OCI-LY1 (cell line): ENCODE data around the gene PRAC1.

Experiments
- CTCF ChIP-seq: fragments of 200-600 bp; sonication (generic), shearing (Covaris generic); IDR thresholded peaks from 2 replicates; pipeline ENCODE4 v1.5.1; 2017; ENCODE audit warnings: mild to moderate bottlenecking, antibody characterized with exemption, low read length, moderate library complexity, mixed read lengths
- EZH2 ChIP-seq: fragments of 200-600 bp; sonication (generic), shearing (Covaris generic); IDR thresholded peaks from 2 replicates; pipeline ENCODE4 v1.8.0; 2017; ENCODE audit warnings: borderline replicate concordance, mixed run types, mild to moderate bottlenecking, antibody characterized with exemption, low read length, moderate library complexity, mixed read lengths

DNA sequence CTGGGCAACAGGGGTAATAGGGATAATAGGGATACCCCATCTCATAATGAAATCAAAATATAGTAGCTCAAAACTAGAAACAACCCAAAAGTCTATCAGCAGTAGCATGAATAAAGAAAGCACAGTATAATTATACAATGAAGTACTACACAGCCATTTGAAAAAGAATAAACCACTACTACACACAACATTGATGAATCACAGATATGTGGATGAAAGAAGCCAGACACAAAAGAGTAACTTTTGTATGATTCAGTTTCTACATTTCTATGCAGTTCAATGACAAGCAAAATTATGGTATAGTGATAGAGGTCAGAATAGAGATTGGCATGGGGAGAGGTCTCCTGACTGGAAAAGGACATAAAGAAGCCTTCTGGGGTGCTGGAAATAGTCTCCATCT, 9.0 kb upstream of the PRAC1 start:
- TF ChIP-seq CTCF (no peak), EZH2 (no peak)
